ENCODE measurements around the gene USPL1.

The USPL1 gene

GRCh38 chr13:30696278-30697176 lies 78.8 kb downstream of the USPL1 start:
- no peak for DNase-seq (ENCODE audit: low read depth, low spot score)

- DNase-seq (ENCODE audit: low read depth, low spot score) = no peak
These were observed 79.6 kb downstream of the USPL1 start for GRCh38 chr13:30697177-30697953.

- no peak for DNase-seq (ENCODE audit: low read depth, low spot score)
These were observed 80.3 kb downstream of the USPL1 start for GRCh38 chr13:30697996-30698401.

- DNase-seq (ENCODE audit: low read depth, low spot score) = no peak
These were observed 80.8 kb downstream of the USPL1 start for GRCh38 chr13:30698488-30699005.

GRCh38 chr13:30700364-30700763 lies 82.6 kb downstream of the USPL1 start:
- DNase-seq (ENCODE audit: low read depth, low spot score) = no peak

GRCh38 chr13:30702006-30702405 lies 84.3 kb downstream of the USPL1 start:
- no peak for DNase-seq (ENCODE audit: low read depth, low spot score)

GRCh38 chr13:30704596-30704995 lies 86.9 kb downstream of the USPL1 start:
- no peak for DNase-seq (ENCODE audit: low read depth, low spot score)

GRCh38 chr13:30705680-30706079 lies 88.0 kb downstream of the USPL1 start:
- no peak for DNase-seq (ENCODE audit: low read depth, low spot score)

GRCh38 chr13:30708541-30708940 lies 90.8 kb downstream of the USPL1 start:
- no peak for DNase-seq (ENCODE audit: low read depth, low spot score)

Measured in activated naive CD8-positive, alpha-beta T cell treated with anti-CD3 and anti-CD28 coated beads, Interleukin-2, amount 50 U/mL, for 16 hours (primary cell).